Measurements from ENCODE around the gene SIRPD.

The SIRPD gene

DNA sequence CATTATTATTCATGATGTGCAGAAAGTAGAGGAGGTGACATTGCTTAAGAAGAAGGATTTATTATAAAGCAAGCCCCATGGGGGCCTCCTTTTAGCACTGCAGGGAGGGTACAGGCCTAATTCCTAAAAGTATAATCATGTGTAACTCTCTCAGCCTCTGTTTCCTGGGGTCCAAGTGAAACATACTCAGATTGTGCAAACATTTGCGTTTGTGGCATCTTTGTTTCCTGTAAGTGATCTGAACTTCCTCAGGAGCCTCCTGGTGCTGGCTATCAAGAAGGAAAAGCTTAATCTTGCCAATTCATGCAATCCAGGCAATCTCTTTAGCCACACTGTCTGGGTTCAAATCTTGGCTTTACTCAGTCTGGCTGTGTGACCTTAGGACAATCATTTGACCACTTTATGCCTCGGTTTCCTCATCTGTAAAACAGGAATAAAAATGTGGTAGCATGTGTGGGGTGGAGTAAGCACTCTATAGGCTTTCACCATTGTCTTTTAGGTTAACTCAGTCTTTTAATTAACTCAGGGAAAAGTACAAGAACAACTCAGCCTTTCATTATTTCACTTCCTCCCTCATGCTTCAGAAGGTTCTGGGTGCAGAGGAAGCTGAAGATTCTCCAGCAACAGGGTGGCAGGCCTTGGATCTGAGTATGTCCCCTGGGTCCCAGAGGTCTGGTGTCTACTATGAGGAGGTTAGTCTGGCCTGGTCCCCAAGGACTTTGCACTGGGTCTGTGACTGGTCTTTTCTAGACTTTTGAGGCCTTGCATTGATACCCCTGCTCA, 65.5 kb downstream of the SIRPD start:
- no peak for DNase-seq

GRCh38 chr20:1491281-1491840, 66.1 kb downstream of the SIRPD start, which contains the start of gene SIRPB2:
TSS of gene SIRPB2 (minus strand) at chr20:1491420. CDS start at chr20:1491359, 61 bp downstream.
- DNase-seq = no peak

DNA sequence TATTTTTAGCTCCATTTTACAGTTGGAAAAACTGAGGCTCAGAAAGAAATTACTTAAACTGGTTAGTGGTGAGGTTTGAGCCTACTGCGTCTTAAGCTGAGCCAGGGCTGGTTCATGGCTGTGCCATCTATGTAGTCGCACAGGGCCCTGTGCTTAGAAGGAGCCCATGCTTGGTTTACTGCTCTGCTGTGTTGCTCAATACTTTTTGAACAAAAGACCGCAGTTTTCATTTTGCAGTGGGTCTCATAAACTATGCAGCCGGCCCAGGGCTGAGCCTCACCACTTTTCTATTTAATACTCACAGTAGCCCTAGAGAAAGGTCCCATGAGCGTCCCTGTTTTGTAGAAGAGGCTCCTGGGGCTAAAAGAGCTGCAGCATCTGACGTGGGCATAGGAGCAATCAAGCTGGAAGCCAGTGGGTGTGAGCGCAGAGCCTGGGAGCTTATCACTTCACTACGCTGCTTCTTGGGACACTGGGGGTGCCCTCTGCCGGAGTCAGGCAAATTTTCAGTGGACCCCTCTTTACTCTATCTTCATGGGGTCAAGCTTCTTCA, 66.8 kb downstream of the SIRPD start:
- DNase-seq = no peak

DNA sequence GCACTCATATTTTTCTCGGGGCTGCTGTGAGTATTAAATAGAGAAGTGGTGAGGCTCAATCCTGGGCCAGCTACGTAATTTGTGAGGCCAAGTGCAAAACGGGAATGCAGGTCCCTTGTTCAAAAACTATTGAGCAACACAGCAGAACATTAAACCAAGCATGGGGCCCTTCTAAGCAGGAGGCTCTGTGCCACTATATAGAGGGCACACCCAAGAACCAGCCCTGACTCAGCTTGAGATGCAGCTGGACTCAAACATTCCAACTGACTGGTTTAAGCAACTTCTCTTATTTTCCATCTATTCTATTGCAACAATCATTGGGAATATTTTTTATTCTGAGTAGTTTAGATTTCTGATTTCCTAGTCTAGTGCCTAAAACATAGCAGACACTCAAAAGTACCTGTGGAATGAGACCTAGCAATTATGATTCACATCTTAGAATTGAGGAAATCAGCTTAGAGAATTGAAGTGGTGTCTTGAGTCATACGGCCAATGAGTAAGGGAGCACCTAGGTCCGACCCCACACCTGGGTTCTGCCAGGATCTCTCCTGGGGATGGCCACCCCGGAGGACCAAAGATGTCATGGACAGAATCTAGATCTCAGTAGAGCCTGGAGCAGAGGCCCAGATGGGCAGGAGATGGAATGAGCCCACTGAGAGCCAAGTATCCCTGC, 67.6 kb downstream of the SIRPD start:
- no peak for DNase-seq

DNA sequence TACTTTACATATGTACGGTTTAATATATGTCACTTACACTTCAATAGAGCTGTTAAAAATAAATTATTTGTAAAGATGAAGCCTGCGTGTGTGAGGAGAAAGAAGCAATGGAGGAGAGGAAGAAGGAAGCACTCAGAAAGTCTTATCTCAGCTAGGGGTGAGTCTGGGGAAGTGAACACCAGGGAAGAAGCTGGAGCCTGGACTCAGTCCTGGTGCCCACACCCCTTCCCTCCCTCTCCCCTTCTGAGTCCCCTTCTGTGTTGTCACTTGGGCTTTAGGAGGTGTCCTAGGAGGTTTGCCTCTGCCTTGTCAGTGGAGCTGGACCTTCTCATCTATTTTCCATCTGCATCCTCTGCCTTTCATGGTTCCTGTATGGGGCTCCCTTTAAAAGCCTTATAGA, 68.2 kb downstream of the SIRPD start:
- no peak for DNase-seq

DNA sequence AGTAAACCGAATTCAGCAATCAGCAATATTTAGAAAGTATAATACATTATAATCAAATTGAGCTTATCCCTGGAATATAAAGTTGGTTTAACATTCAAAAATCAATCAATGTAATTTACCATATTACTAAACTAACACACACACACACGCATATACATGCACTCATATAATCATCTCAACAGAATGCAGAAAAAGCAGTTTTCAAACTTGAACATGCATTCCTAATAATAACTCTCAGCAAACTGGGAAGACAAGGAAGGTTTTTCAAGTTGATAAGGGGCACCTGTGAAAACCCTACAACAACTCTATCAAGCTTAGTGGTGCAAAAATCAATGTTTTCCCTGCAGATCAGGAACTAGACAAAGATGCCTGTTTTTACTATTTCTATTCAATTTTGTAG, 70.9 kb downstream of the SIRPD start:
- no peak for DNase-seq

GRCh38 chr20:1484438-1485116, 72.9 kb downstream of the SIRPD start:
- DNase-seq = peak; percentile 54
